Caco-2 (cell line): ENCODE data around the gene CDH3. TPM values are rescaled to one million over a fixed set of nuclear protein-coding genes. Genes with fewer than 3 reads are reported as not detected.

Source experiments
- BruUV-seq: library from RNA; stranded (reverse); fragments of 400-500 nt; replicated peaks from 2 replicates; lab custom pipeline; 2021; lab: Mats Ljungman, UMichigan
- CTCF ChIA-PET: fragments of 300-600 bp; sonication (Branson Sonifier 250); formaldehyde crosslinking; loops from one replicate; lab custom pipeline; 2022; ENCODE audit warnings: antibody characterized with exemption; lab: Charles Lee
- POLR2A ChIA-PET: fragments of 300-600 bp; sonication (Branson Sonifier 250); formaldehyde crosslinking; loops from one replicate; lab custom pipeline; 2022; ENCODE audit warnings: antibody characterized with exemption; lab: Charles Lee
- DNase-seq, 2 experiments: peaks; one replicate each; pipeline versions ENCODE4 v3.0.0 to v3.0.0-alpha.2; 2020 to 2022
- H3K27me3 ChIP-seq: replicated peaks from 2 replicates; pipeline ENCODE4 v1.6.0; 2011; ENCODE audit warnings: low read length; ENCODE audit not compliant: control insufficient read depth, insufficient read depth
- H3K36me3 ChIP-seq: 2 replicates; pipeline ENCODE4 v1.5.1; 2011; ENCODE audit warnings: low read length; ENCODE audit not compliant: control insufficient read depth, insufficient read depth
- H3K4me1 ChIP-seq: fragments of 250-450 bp; sonication (Bioruptor Pico); 2 replicates; pipeline ENCODE4 v1.5.1; 2020; ENCODE audit warnings: mild to moderate bottlenecking
- H3K4me3 ChIP-seq: 2 replicates; pipeline ENCODE4 v1.5.1; 2011; ENCODE audit warnings: low read depth, mild to moderate bottlenecking, control low read depth, low read length
- H3K9me3 ChIP-seq: fragments of 250-450 bp; sonication (Bioruptor Pico); 2 replicates; pipeline ENCODE4 v1.5.1; 2020; ENCODE audit warnings: mild to moderate bottlenecking, moderate library complexity
- H3K27ac Mint-ChIP-seq: one replicate; pipeline ENCODE4 v1.8.0; 2022; ENCODE audit warnings: mixed read lengths; ENCODE audit not compliant: unreplicated experiment
- H3K27me3 Mint-ChIP-seq: one replicate; pipeline ENCODE4 v1.8.0; 2022; ENCODE audit warnings: mixed read lengths; ENCODE audit not compliant: insufficient read depth, unreplicated experiment
- H3K36me3 Mint-ChIP-seq: one replicate; pipeline ENCODE4 v1.8.0; 2022; ENCODE audit warnings: mild to moderate bottlenecking, mixed read lengths; ENCODE audit not compliant: insufficient read depth, unreplicated experiment
- H3K4me1 Mint-ChIP-seq: one replicate; pipeline ENCODE4 v1.8.0; 2022; ENCODE audit warnings: low read depth, mixed read lengths; ENCODE audit not compliant: unreplicated experiment
- H3K4me3 Mint-ChIP-seq: one replicate; pipeline ENCODE4 v1.8.0; 2022; ENCODE audit warnings: mild to moderate bottlenecking, moderate library complexity, mixed read lengths; ENCODE audit not compliant: unreplicated experiment
- H3K9me3 Mint-ChIP-seq: one replicate; pipeline ENCODE4 v1.8.0; 2022; ENCODE audit warnings: mixed read lengths; ENCODE audit not compliant: unreplicated experiment
- intact Hi-C: fragments of 100-400 bp; cut with micrococcal nuclease; formaldehyde crosslinking; loops from one replicate; pipeline ENCODE4 v1.10.0; 2022; ENCODE audit not compliant: unreplicated experiment
- total RNA-seq: library from RNA; stranded (reverse); gene quantifications from 2 replicates; pipeline ENCODE4 v1.2.3, GENCODE V29; 2022
- TF ChIP-seq, protein P1 (sequence below), 2 experiments: fragments of 200-600 bp in 1 of 2; IDR thresholded peaks; 1 replicate in 1 of 2; 2 replicates in 1 of 2; pipeline versions ENCODE4 v1.5.1 to v1.8.0; 2011 to 2022; ENCODE audit warnings: antibody characterized with exemption in 1 of 2, control low read depth in 1 of 2, inconsistent platforms in 1 of 2, low read depth in 1 of 2, low read length in 1 of 2, mild to moderate bottlenecking in 1 of 2, moderate library complexity in 1 of 2; ENCODE audit not compliant: insufficient read depth in 1 of 2, severe bottlenecking in 1 of 2, unreplicated experiment in 1 of 2

The CDH3 gene
- total RNA-seq, 1 experiment from 2014 or later = 144 TPM

DNA sequence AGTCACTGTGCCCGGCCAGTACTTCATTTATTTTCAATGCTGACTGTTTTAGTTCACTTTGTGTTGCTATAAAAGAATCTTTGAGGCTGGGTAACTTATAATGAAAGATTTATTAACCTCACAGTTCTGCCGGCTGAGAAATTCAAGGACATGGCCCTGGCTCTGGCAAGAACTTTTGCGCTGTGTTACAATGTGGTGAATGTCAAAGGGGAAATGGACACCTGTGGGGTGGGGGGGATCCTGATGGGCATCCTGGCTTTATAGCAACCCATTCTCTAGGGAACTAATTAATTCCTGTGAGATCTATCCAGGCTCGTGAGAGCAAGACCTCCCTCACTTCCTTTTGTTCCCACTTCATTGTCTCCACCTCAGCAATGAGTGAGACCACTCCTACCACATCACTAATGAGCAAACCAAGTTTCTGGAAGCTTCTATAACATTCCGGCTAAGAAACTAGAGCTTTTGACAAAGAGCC, 17.1 kb upstream of the CDH3 start:
- BruUV-seq = no TSS peak
- peaks cover 2% of the 10 kb centered on the region; the same call in 1 of the 2 replicates for H3K9me3 ChIP-seq
- H3K27me3 ChIP-seq = no peaks in the 10 kb centered on the region; the same call in 1 of the 2 replicates
- POLR2A ChIA-PET = no interaction called here
- Mint-ChIP-seq H3K27me3 (peaks cover 3% of the 10 kb centered on the region), H3K9me3 (peaks cover 2% of the 10 kb centered on the region), H3K4me3 (no peak overlapping the region), H3K27ac (no peak overlapping the region), H3K36me3 (no peaks in the 10 kb centered on the region), H3K4me1 (no peaks in the 10 kb centered on the region)
- no peaks in the 10 kb centered on the region for H3K4me1 ChIP-seq
- no peak for DNase-seq
- CTCF ChIA-PET = no interaction called here
- intact Hi-C loops = no loop called here
- H3K36me3 ChIP-seq = no peaks in the 10 kb centered on the region
- no peak overlapping the region for H3K4me3 ChIP-seq
- TF ChIP-seq, protein P1, sequence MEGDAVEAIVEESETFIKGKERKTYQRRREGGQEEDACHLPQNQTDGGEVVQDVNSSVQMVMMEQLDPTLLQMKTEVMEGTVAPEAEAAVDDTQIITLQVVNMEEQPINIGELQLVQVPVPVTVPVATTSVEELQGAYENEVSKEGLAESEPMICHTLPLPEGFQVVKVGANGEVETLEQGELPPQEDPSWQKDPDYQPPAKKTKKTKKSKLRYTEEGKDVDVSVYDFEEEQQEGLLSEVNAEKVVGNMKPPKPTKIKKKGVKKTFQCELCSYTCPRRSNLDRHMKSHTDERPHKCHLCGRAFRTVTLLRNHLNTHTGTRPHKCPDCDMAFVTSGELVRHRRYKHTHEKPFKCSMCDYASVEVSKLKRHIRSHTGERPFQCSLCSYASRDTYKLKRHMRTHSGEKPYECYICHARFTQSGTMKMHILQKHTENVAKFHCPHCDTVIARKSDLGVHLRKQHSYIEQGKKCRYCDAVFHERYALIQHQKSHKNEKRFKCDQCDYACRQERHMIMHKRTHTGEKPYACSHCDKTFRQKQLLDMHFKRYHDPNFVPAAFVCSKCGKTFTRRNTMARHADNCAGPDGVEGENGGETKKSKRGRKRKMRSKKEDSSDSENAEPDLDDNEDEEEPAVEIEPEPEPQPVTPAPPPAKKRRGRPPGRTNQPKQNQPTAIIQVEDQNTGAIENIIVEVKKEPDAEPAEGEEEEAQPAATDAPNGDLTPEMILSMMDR (IDR thresholded peaks at IDR 0.05; ENCODE audit: insufficient read depth in 1 of 2, low read depth in 1 of 2, low read length in 1 of 2, severe bottlenecking in 1 of 2, unreplicated experiment in 1 of 2) = no peak

DNA sequence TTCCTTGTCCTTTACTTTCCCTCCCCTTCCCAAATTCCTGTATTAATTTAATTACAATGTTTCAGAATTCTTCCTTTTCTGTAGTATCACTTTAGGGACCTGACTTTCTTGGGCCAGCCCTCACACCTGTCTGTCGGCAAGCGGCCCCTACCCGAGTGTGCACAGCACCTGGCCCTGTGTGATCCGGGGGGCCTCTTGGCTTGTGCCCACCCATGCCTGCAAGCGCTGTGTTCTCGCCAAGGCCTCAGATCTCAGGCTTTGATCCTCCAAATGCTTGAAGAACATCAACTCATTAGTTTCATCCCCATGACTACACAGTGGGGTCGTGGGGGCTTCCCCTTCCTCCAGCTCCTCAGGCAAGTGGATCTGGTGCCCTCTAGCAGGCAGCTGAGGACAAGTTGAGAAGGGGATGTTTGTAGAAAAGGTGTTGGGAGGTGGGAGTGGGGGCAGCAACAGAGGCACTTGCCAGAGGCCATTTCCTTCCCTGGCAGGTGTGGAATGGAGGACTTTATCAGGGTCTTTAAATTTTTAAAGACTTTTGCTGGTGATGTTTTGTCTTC, 15.7 kb upstream of the CDH3 start:
- BruUV-seq = no TSS peak
- no peak overlapping the region for H3K4me3 ChIP-seq
- Mint-ChIP-seq H3K36me3 (no peaks in the 10 kb centered on the region), H3K9me3 (no peaks in the 10 kb centered on the region), H3K4me3 (no peak overlapping the region), H3K27ac (no peak overlapping the region), H3K4me1 (no peaks in the 10 kb centered on the region), H3K27me3 (peaks cover 3% of the 10 kb centered on the region)
- ChIA-PET CTCF (no interaction called here), POLR2A (no interaction called here)
- no peaks in the 10 kb centered on the region for H3K4me1 ChIP-seq
- no peaks in the 10 kb centered on the region for H3K9me3 ChIP-seq
- H3K36me3 ChIP-seq = no peaks in the 10 kb centered on the region
- no peaks in the 10 kb centered on the region; the same call in 1 of the 2 replicates for H3K27me3 ChIP-seq
- intact Hi-C loops = no loop called here
- TF ChIP-seq, protein P1 (IDR thresholded peaks at IDR 0.05; ENCODE audit: insufficient read depth in 1 of 2, low read depth in 1 of 2, low read length in 1 of 2, severe bottlenecking in 1 of 2, unreplicated experiment in 1 of 2) = no peak
- DNase-seq = no peak

DNA sequence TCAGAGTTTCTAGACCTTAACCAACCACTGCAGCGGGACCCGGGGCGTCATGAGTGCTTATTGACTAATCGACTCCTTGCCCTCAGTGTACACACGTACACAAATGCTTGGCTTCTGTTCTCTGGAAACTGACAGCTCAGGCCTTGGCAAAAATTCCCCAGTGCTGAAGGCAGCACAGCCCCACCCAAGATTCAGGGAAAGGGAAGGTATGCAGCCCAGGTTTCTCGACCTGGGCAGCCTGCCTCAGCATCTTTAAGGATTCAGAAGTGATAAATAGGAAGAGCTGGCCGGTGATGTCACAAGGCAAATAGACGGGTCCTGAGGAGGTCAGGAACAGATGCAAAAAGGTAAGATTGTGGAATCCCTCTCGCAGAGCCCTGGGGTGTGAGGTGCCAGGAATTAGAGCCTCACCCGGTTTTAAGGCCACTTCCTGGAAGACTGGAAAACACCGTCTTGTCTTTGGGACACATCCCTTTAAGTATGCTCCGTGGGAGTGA, 9.0 kb upstream of the CDH3 start:
- Histone ChIP-seq H3K4me3 (no peak overlapping the region), H3K36me3 (no peaks in the 10 kb centered on the region), H3K27me3 (no peaks in the 10 kb centered on the region), H3K4me1 (peaks cover 9% of the 10 kb centered on the region; the same call in 1 of the 2 replicates), H3K9me3 (no peaks in the 10 kb centered on the region)
- H3K27me3 Mint-ChIP-seq = no peaks in the 10 kb centered on the region
- H3K36me3 Mint-ChIP-seq = no peaks in the 10 kb centered on the region
- TF ChIP-seq, protein P1 (IDR thresholded peaks at IDR 0.05; ENCODE audit: insufficient read depth in 1 of 2, low read depth in 1 of 2, low read length in 1 of 2, severe bottlenecking in 1 of 2, unreplicated experiment in 1 of 2) = no peak
- ChIA-PET POLR2A (no interaction called here), CTCF (interaction anchor here (1.7 kb wide), 1 partner anchor 107 kb away, joined by 5 read pairs; no protein-coding TSS in a partner anchor)
- intact Hi-C loops = no loop called here
- no TSS peak for BruUV-seq
- DNase-seq = no peak
- H3K9me3 Mint-ChIP-seq = no peaks in the 10 kb centered on the region
- H3K4me1 Mint-ChIP-seq = peaks cover 12% of the 10 kb centered on the region
- peak overlapping the region; percentile 27 for H3K27ac Mint-ChIP-seq
- peak overlapping the region; percentile 14 for H3K4me3 Mint-ChIP-seq
